HG03469 (cell line): Measurements from ENCODE around the gene SOCS3.

Experiments used
- ATAC-seq: cut with Tn5 transposase; IDR thresholded peaks from one replicate; pipeline ENCODE4 v1.9.1; 2021; ENCODE audit warnings: mild to moderate bottlenecking, moderate library complexity, moderate number of reproducible peaks; ENCODE audit not compliant: unreplicated experiment

Gene SOCS3

DNA sequence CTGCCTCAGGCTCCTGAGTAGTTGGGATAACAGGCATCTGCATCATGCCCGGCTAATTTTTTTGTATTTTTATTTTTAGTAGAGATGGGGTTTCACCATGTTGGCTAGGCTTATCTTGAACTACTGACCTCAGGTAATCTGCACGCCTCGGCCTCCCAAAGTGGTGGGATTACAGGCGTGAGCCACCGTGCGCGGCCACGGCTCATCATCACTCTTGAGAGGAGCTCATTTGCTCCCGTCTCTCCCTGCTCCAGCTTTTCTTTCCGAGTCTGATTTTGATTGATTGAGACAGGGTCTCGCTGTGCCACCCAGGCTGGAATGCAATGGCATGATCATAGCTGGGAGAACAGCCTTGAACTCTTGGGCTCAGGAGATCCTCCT, 31.2 kb upstream of the SOCS3 start:
- ATAC-seq, result no peak

DNA sequence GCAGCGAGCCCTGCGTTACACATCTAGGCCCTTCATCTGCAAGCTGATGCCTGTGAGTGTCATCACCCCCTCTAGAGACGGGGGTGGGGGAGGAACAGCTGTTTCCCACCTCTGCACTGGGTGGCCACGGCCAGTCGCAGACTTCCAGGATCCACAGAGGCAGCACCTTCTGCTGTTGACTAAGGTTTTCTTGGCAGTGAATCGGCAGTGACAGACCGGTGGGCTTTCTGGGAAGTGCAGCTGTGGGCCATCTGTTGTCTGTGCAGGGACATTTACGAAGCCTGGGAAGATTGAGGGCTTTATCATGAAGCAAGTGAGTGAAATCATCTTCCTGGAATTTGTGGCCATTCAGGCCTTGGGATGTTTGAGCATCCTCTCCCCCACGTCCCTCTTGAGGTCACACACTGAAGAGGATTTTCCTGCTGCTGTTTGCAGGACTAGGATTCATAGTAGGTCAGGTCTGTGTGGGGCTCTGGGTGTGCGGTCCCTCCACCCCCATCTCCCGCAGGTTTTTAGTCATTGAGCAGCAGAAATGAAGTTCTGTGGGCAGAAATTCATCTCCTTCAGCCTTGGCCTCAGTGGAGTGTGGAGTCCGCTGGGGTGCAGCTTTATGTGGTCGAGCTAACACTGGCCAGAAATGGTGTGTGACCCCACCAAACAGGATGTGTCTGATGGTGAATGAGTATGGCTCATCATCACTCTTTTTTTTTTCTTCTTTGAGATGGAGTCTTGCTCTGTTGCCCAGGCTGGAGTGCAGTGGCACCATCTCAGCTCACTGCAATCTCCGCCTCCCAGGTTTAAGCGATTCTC, 30.6 kb upstream of the SOCS3 start:
- no peak for ATAC-seq

DNA sequence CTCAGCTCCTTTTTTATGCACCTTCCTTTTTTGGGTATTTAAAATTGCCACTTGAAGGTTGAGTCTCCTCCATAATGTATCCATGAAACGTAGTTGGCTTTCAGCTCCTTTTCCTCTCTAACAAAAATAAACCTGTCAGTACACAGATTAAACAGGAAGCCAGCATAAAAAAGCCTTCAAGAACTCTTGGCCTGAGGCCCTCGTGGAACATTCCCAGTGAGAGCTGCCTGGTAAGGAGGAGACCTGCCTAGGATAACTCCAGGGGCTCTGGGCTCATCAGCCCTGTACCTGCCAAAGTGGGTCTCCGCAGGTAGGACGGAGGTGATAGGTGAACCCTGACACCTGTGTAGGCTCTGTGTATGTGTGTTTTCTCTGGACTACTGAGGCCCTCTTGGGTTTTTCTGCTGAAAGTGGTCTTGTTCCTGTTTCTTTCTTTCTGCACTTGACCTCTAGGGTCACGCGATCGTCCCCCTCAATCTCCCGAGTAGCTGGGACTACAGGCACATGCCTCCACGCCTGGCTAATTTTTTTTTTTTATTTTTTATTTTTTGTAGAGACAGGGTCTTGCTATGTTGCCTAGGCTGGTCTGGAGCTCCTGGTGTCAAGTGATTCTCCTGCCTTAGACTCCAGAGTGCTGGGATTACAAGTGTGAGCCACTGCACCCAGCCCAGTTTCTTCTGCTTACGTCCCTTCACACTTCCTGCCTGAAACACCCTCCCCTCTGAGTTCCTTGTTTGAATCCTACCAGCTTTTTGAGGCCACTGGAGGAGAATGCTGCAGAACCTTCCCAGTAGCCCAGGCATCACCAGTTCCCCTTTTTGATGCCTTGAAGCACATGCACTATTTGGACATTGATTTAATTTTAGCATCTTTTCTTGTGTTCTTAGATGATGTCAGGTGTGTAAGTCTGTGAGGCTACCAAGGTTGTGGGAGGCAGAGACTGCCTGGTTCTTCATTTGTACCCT, 28.4 kb upstream of the SOCS3 start:
- no peak for ATAC-seq

GRCh38 chr17:78384479-78385175, 24.8 kb upstream of the SOCS3 start:
- no peak for ATAC-seq

GRCh38 chr17:78383725-78384471, 24.0 kb upstream of the SOCS3 start:
- ATAC-seq, result no peak

DNA sequence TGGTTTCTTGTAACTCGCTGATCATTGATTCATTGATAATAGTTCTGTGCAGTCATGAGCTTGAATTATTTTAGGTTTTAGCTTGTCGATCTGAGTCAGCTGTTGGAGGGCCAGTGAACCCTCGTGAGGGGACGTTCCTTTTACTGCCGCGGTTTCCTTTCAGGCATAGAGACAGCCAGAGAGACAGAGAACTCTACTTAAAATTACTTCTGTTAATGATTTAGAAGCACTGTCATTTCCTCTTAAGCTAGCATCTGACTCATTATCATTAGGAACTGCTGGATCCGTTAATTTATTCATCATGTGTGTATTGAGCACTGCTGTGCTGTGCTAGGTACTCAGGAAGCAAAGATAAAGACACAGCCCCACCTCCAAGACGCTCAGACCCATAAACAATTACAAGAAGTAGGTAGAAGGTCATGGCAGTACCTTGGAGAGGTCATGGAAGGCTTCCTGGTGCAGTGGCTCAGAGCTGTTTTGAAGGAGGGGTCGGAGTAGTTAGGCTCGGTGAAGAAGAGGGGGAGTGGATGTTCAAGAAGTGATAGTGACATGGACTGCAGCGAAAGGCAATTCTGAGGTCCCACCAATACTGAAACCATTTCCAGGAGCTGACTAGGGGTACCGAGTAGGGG, 21.8 kb upstream of the SOCS3 start:
- ATAC-seq, result no peak

DNA sequence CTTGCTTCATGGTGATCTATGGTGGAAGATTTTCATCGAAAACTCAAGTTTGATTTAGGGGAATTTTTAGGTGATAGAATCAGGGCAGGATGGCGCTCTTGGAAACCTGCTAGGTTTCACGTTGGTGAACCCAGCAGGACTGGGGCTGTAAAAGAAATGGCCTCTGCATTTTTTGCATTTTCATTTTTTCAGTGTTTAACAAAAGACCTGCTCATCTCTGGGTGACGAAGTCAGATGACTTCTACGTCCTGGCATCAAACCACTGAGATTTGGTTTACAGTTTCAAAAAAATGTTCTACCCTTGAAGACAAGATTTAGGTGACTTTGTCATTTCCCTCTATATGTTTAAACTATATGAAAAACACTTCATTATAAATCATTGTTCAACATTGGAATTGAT, 20.5 kb upstream of the SOCS3 start:
- no peak for ATAC-seq

- ATAC-seq, result no peak
Measured at GRCh38 chr17:78379131-78379491, 19.2 kb upstream of the SOCS3 start.

GRCh38 chr17:78378225-78379130, 18.6 kb upstream of the SOCS3 start, which contains the start of gene PGS1:
TSS of gene PGS1 (plus strand) at chr17:78378649. CDS start at chr17:78378666, 17 bp downstream.
- no peak for ATAC-seq

- no peak for ATAC-seq
Measured at GRCh38 chr17:78377858-78378224, 18.0 kb upstream of the SOCS3 start.

DNA sequence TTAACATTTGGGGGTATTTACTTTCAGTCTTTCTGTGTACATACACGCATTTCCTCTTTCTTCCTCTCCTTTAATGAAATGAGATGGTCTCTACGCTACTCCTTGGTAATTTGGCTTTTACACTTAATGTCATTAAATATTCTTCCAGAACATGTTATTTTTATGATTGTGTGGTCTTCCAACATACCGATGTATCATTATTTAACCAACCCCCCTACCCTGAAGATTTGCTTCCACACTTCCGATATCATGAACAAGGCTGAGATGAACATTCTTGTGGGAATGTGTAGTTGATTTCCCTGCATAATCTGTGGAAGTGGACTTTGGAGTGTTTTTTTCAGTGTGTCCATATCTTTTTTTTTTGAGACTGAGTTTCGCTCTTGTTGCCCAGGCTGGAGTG, 16.3 kb upstream of the SOCS3 start:
- no peak for ATAC-seq

DNA sequence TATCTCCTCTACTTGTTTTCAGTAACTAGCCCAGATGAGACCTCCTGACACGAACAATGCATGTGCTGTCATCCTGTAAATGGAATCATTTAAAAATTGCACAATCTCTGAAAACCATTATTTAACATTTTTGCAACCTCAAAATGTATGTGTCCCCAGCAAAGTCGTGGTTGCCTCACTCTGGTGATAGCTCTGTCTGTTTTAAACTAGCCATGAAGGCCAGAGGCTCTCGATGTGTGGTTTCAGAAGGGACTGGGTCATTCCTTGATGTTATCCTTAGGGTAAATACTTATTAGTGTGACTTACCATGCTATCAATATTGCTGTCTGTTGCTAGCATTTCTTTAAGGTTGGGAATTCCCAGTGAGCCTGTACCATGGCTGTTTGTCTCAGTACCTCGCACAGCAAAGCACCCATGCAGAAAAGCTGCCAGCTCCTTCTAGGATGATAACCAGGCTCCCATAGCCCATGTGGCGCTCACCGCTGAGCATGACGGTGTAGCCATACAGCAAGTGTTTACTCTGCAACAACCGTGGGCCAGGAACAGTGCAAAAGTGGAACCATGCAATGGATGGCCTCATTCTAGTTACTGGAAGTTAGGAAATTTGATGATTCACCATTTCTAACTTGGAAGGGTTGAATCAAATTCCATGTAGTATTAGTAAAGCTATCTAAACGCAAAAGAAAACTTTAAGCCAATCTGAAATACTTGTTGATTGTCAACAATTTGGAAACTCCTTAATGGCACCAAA, 15.7 kb upstream of the SOCS3 start:
- ATAC-seq, result no peak

GRCh38 chr17:78374631-78375274, 14.9 kb upstream of the SOCS3 start:
- ATAC-seq, result no peak

DNA sequence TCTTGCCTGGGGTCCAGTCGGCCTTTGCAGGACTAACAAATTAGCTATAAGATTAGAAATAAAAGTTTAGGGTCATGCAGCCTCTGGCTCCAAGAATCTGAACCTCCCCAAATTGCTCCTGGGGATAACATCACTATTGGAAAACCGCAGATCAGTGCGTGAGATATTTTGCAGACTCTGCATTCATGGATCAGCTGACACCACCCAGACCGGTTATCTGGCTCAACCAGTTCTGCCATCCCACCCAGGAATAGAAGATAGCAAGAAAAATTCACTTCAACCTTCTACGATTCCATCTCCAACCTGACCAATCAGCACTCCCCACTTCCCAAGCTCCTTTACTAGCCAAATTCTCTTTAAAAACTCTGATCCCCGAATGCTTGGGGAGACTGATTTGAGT, 14.3 kb upstream of the SOCS3 start:
- no peak for ATAC-seq

- ATAC-seq, result no peak
Measured at GRCh38 chr17:78372841-78373240, 13.0 kb upstream of the SOCS3 start.

DNA sequence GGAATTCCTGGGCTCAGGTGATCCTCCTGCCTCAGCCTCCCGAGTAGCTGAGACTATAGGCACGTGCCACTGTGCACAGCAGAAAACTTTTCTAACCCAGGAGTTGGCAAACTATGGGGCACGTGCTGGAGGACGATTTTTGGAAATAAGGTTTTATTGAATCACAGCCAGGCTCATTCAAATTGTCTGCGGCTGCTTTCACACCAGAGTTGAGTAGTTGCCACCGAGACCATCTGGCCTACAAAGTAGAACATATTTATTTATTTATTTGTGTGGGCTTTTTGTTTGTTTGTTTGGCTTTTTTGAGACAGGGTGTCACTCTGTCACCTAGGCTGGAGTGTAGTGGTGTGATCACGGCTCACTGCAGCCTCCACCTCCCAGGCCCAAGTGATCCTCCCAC, 11.2 kb upstream of the SOCS3 start:
- ATAC-seq, result no peak

DNA sequence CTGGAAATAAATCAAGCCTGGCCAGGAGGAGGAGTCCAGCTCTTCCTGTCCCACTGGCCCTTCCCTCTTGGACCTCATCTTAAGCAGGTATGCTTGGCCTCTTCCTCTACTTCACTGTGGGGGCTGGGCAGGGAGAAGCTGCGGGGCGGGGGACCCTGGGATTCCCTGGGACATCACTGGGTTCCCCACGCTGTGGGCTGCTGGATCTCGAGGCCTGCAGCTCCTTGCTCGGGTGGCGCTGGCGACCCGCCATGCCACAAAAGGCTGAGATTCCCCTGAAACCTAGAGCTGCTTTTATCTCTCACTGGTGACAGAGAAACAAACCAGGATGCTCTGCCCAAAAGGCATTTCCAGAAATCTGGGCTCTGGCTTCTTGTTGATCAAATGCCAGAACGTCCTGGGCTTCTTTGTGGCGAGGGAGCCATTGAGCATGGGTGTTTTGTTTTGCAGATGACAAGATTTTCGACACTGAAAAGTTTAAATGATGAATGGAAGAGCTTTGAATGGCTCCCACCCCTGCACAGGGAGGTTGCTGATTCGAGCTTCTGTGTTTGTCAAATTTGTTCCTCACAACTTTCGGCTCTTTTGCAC, 10.0 kb upstream of the SOCS3 start:
- ATAC-seq, result no peak
